ENCODE measurements around the gene DOCK2. TPM values are rescaled to one million over a fixed set of nuclear protein-coding genes. Genes with fewer than 3 reads are reported as not detected.

Gene DOCK2
- total and polyA plus RNA-seq, 8 donors: 4.3 to 101 (median 5.3) TPM

GRCh38 chr5:169960659-169961058, 323.6 kb downstream of the DOCK2 start:
- ATAC-seq (no peak), DNase-seq (no peak)
- TF ChIP-seq CTCF (IDR thresholded peaks at IDR 0.05): no peak
- Histone ChIP-seq H3K9me3 (no peaks in the 10 kb centered on the region), H3K4me3 (no peak overlapping the region), H3K27me3 (no peaks in the 10 kb centered on the region), H3K36me3 (no peaks in the 10 kb centered on the region), H3K27ac (no peak overlapping the region), H3K4me1 (no peaks in the 10 kb centered on the region)
- intact Hi-C loops (cut with DNase I): no loop called here

DNA sequence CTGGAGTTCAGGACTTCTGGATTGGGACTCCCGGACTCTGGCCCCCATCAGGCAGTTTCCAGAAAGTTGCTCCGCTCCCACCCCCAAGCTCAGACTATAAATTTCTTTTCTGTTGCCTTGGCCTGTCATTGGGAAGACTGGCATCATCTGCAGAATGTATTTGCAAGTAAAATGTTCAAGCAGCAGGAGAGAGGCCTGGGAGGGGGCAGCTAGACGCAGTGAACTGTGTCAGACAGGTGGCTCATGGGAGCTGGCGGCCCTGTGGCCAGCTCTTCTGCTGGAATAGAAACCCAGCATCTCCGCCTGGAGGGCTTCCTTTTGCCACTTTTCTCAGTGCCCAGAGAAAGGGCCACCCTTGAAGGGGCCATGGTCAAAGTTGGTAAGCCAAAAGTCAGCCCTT, 327.2 kb downstream of the DOCK2 start:
- no peaks in the 10 kb centered on the region for H3K27me3 ChIP-seq
- H3K27ac ChIP-seq: no peak overlapping the region
- no peak for ATAC-seq
- H3K4me3 ChIP-seq: no peak overlapping the region
- DNase-seq: no peak
- no peaks in the 10 kb centered on the region for H3K4me1 ChIP-seq
- intact Hi-C loops (cut with DNase I): no loop called here
- no peak for TF ChIP-seq CTCF (IDR thresholded peaks at IDR 0.05)
- no peaks in the 10 kb centered on the region for H3K36me3 ChIP-seq
- no peaks in the 10 kb centered on the region for H3K9me3 ChIP-seq

DNA sequence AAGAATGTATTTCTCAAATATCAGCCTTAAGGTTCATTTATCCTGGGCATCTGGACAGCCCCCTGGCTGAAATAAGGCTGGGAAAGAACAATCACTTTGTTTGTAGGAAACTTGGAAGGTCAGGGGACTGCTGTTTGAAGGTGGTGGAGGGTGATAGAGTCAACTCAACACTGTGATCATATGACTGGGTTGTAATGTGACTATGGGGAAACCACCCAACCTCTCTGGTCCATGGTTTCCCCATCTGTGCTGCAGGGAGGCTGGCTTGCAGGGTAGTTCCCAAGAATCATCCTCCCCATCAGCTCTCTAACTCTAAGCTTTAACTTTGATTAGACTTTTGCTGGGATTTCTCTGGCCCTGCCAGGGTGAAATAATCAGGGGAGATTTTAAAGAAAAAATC, 333.3 kb downstream of the DOCK2 start:
- TF ChIP-seq CTCF (IDR thresholded peaks at IDR 0.05): no peak
- intact Hi-C loops (cut with DNase I): no loop called here
- H3K9me3 ChIP-seq: no peaks in the 10 kb centered on the region
- ATAC-seq (no peak), DNase-seq (no peak)
- no peaks in the 10 kb centered on the region for H3K27me3 ChIP-seq
- no peak overlapping the region for H3K4me3 ChIP-seq
- H3K27ac ChIP-seq: no peak overlapping the region
- no peaks in the 10 kb centered on the region for H3K36me3 ChIP-seq
- H3K4me1 ChIP-seq: peaks cover 0 to 8% of the 10 kb centered on the region in 2 donors

- intact Hi-C loops (cut with DNase I): no loop called here
- Histone ChIP-seq H3K4me3 (no peak overlapping the region), H3K27ac (peak overlapping the region in 1 of 2 donors; percentile 34), H3K27me3 (no peaks in the 10 kb centered on the region), H3K4me1 (peaks cover 0 to 8% of the 10 kb centered on the region in 2 donors), H3K36me3 (no peaks in the 10 kb centered on the region), H3K9me3 (no peaks in the 10 kb centered on the region)
- ATAC-seq (peak; percentile 50), DNase-seq (peak in 2 of 4 donors; percentile 44 to 70)
- TF ChIP-seq CTCF (IDR thresholded peaks at IDR 0.05): no peak
These were observed 334.1 kb downstream of the DOCK2 start for GRCh38 chr5:169970911-169971765.

DNA sequence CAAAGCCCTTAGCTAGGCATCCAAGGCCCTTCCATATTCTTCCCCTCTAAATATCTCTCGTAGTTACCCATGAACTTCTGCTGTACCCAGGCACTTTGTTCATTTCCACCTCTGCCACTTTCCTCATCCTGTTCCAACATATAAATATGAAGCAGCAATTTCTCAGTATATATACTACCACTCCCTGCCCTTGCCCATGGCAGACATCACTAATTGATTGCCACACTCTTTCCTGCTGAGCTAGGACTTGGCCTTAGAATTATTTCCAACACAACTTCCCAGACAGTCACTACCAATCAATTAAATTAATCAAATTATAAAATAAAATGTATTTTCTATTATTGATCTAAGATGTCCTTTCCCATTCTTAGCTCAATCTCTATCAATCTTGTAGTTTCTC, 334.7 kb downstream of the DOCK2 start:
- Histone ChIP-seq H3K27ac (peak overlapping the region in 1 of 2 donors; percentile 34), H3K27me3 (no peaks in the 10 kb centered on the region), H3K4me3 (no peak overlapping the region), H3K36me3 (no peaks in the 10 kb centered on the region), H3K4me1 (peaks cover 0 to 8% of the 10 kb centered on the region in 2 donors), H3K9me3 (no peaks in the 10 kb centered on the region)
- DNase-seq (no peak), ATAC-seq (no peak)
- TF ChIP-seq CTCF (IDR thresholded peaks at IDR 0.05): no peak
- intact Hi-C loops (cut with DNase I): no loop called here
